ENCODE results near the gene REX1BD. TPM values are rescaled to one million over a fixed set of nuclear protein-coding genes. Genes with fewer than 3 reads are reported as not detected.
A peak's percentile ranks its signal among the peaks of the same experiment; 100 is the strongest.

The REX1BD gene
- total and polyA plus RNA-seq, 2 of the 8 experiments (the other 6 are each of a cell fraction or from before 2014, with no cell fraction given) = 56.8 to 62.7 TPM

- TF ChIP-seq RAD21 (IDR thresholded peaks at IDR 0.05 in 1 of 2, conservative IDR thresholded peaks at IDR 0.05 in 1 of 2; ENCODE audit: low read depth in 2 of 2, low read length in 2 of 2) = peak; percentile 26 to 45
- TF ChIP-seq TAF7 (optimal IDR thresholded peaks at IDR 0.05; ENCODE audit: borderline replicate concordance, low read depth, low read length) = peak; percentile 81
- peak; percentile 75 to 87 for TF ChIP-seq POLR2A (IDR thresholded peaks at IDR 0.05; ENCODE audit: control extremely low read depth in 1 of 2, low read depth in 2 of 2, low read length in 2 of 2)
- 0 out of 2 replicates have a peak, but pooled peaks have one; percentile 21 for TF ChIP-seq SP4 (IDR thresholded peaks at IDR 0.05; ENCODE audit: low read length)
- TF ChIP-seq GABPA (IDR thresholded peaks at IDR 0.05; ENCODE audit: borderline replicate concordance, insufficient read depth, low read length) = peak; percentile 80; the same call in 1 of the 2 replicates
- peak in 1 of 2 experiments; percentile 66; a peak in 1 of 3 replicates for TF ChIP-seq EP300 (IDR thresholded peaks at IDR 0.05; ENCODE audit: borderline replicate concordance in 1 of 2, low read depth in 2 of 2, low read length in 2 of 2)
- TF ChIP-seq JUND (IDR thresholded peaks at IDR 0.05; ENCODE audit: low read length) = no peak
- TF ChIP-seq HDAC2 (IDR thresholded peaks at IDR 0.05; ENCODE audit: borderline replicate concordance in 1 of 2, low read depth in 2 of 2, low read length in 2 of 2) = 0 out of 4 replicates have a peak, but pooled peaks of 1 of the 2 experiments have one; percentile 22
- TF ChIP-seq SP2 (IDR thresholded peaks at IDR 0.05; ENCODE audit: low read length) = peak; percentile 61; the same call in 1 of the 2 replicates
- no peak for TF ChIP-seq SUZ12 (IDR thresholded peaks at IDR 0.05; ENCODE audit: low read length)
- TF ChIP-seq NANOG (IDR thresholded peaks at IDR 0.05; ENCODE audit: insufficient read depth, low read depth, low read length, poor library complexity, severe bottlenecking) = peak; percentile 25
- peak; percentile 23 for TF ChIP-seq NRF1 (IDR thresholded peaks at IDR 0.05; ENCODE audit: low read depth, low read length)
- TF ChIP-seq EGR1 (IDR thresholded peaks at IDR 0.05; ENCODE audit: borderline replicate concordance, low read depth, low read length) = peak; percentile 84; the same call in 1 of the 2 replicates
- TF ChIP-seq EZH2 (IDR thresholded peaks at IDR 0.05; ENCODE audit: low read depth, low read length, severe bottlenecking) = peak; percentile 11
- TF ChIP-seq ZNF274 (IDR thresholded peaks at IDR 0.05; ENCODE audit: borderline replicate concordance, extremely low read depth, low read length) = no peak
- peak; percentile 90 to 92 (median 91) for TF ChIP-seq CTCF (IDR thresholded peaks at IDR 0.05; ENCODE audit: control extremely low read depth in 1 of 3, insufficient read depth in 1 of 3, low read depth in 1 of 3, low read length in 3 of 3)
- TF ChIP-seq MAFK (IDR thresholded peaks at IDR 0.05; ENCODE audit: low read depth, low read length) = peak; percentile 66; the same call in 1 of the 2 replicates
- peak; percentile 94 for TF ChIP-seq PHF8 (conservative IDR thresholded peaks at IDR 0.05; ENCODE audit: low read depth, low read length)
- TF ChIP-seq RXRA (IDR thresholded peaks at IDR 0.05; ENCODE audit: insufficient read depth, low read depth, low read length) = no peak
- TF ChIP-seq SIX5 (IDR thresholded peaks at IDR 0.05; ENCODE audit: low read depth, low read length) = no peak
Observed at GRCh38 chr19:18588611-18589379, at the start of gene REX1BD (continued).
